Measurements from ENCODE around the gene VANGL1.

- no peak for TF ChIP-seq POLR2A (IDR thresholded peaks at IDR 0.05)
- TF ChIP-seq, protein P1, sequence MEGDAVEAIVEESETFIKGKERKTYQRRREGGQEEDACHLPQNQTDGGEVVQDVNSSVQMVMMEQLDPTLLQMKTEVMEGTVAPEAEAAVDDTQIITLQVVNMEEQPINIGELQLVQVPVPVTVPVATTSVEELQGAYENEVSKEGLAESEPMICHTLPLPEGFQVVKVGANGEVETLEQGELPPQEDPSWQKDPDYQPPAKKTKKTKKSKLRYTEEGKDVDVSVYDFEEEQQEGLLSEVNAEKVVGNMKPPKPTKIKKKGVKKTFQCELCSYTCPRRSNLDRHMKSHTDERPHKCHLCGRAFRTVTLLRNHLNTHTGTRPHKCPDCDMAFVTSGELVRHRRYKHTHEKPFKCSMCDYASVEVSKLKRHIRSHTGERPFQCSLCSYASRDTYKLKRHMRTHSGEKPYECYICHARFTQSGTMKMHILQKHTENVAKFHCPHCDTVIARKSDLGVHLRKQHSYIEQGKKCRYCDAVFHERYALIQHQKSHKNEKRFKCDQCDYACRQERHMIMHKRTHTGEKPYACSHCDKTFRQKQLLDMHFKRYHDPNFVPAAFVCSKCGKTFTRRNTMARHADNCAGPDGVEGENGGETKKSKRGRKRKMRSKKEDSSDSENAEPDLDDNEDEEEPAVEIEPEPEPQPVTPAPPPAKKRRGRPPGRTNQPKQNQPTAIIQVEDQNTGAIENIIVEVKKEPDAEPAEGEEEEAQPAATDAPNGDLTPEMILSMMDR (IDR thresholded peaks at IDR 0.05): no peak
These were observed 9.3 kb upstream of the VANGL1 start for GRCh38 chr1:115632251-115633026.

All from lower leg skin (tissue), 3 donors.